HG02623 (cell line): Measurements from ENCODE around the gene CSPG4.
"Not testable (repeated sequence)": the region's sequence is repeated elsewhere in the genome, so short reads cannot be mapped to it uniquely, and the experiment has no call there.

Experiments
- ATAC-seq: cut with Tn5 transposase; IDR thresholded peaks from one replicate; pipeline ENCODE4 v1.9.1; 2021; ENCODE audit warnings: moderate library complexity; ENCODE audit not compliant: unreplicated experiment

Gene CSPG4

GRCh38 chr15:75738647-75739325 lies 26.1 kb upstream of the CSPG4 start:
- ATAC-seq = peak; percentile 94

GRCh38 chr15:75738014-75738646 lies 25.5 kb upstream of the CSPG4 start:
- no peak for ATAC-seq

GRCh38 chr15:75737116-75738013 lies 24.7 kb upstream of the CSPG4 start:
- ATAC-seq = not testable (repeated sequence)

GRCh38 chr15:75736256-75736655 lies 23.6 kb upstream of the CSPG4 start:
- ATAC-seq = no peak

GRCh38 chr15:75734861-75735760 lies 22.5 kb upstream of the CSPG4 start:
- not testable (repeated sequence) for ATAC-seq

- ATAC-seq = no peak
Measured at GRCh38 chr15:75733761-75734651, 21.4 kb upstream of the CSPG4 start.

- no peak for ATAC-seq
Measured at GRCh38 chr15:75732809-75733451, 20.3 kb upstream of the CSPG4 start.

- no peak for ATAC-seq
Measured at GRCh38 chr15:75732177-75732808, 19.6 kb upstream of the CSPG4 start.

GRCh38 chr15:75731248-75732151 lies 18.9 kb upstream of the CSPG4 start:
- ATAC-seq = no peak

GRCh38 chr15:75730376-75731247 lies 18.0 kb upstream of the CSPG4 start:
- ATAC-seq = not testable (repeated sequence)

- no peak for ATAC-seq
Measured at GRCh38 chr15:75729326-75730069, 16.9 kb upstream of the CSPG4 start.

- ATAC-seq = no peak
Measured at GRCh38 chr15:75727851-75728715, 15.4 kb upstream of the CSPG4 start.

GRCh38 chr15:75727031-75727531 lies 14.4 kb upstream of the CSPG4 start:
- no peak for ATAC-seq

GRCh38 chr15:75725719-75726607 lies 13.3 kb upstream of the CSPG4 start:
- ATAC-seq = no peak
